NCI-H524 (cell line): ENCODE data around the gene KIAA0319L.

Experiments used
- DNase-seq, 2 experiments: peaks; one replicate each; lab custom pipeline; 2025; lab: John Stamatoyannopoulos, UW

KIAA0319L gene

DNA sequence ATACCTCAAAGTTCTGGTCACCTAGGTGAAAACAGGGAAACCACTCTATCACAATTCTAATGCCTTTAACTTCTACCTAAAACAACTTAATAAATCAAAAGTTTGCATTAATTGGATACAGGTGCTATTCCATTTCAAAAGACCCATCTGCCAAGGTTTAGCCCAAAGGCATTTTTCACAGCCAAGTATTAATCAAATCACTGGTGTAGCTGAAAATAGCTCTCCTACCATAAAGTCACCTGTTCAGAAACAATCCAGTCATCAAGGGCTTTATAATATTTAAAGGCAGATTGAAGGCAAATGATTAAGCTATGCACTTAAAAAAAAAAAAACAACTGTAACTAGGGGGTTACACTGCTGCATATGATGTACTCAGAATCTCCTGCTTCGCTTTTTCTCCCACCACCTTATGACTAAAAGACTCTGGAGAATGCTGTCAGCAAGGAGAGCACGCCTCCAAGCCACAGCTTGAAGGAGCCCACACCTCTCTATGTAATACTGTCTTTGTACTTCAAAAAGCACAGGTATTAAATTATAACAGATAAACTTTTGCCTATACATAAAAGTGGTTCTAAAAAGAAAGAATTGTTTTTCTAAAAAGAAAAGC lies 20.5 kb downstream of the KIAA0319L start:
- DNase-seq, result no peak

DNA sequence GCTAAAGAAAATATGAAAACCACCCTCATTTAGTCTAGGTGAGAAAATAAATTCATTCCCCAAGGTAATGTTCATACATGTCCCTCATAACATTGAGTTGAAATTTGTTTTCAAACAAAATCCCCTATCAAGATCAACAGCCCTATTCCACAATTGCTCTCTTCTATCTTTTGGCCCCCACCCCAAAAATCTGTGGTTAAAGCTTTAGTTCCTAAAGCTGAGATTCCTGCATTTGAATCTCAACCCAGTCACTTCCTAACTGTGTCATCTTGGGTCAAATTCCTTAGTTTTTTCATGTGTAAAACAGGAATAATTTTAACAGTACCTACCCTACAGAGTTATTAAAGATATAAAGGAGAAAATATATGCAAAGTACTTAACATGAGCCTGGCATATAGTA lies 22.0 kb downstream of the KIAA0319L start:
- no peak for DNase-seq

DNA sequence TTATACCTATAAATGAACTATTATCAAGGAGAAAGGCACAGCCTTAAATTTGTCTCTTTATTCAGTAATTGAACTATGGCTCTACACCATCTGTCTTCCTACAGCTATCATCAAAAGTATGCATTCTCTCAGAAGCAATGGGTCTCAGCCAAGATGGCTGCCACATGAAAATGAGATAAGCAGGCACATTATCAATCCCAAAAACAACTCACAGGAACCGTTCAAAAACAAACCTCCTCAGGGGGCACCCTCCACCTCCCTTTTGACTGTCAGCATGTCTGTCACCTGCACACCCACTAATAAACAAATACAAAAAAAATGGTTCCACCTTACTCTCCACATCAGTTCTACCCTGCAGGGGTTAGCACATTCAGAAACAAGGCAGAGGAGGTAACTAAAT lies 23.6 kb downstream of the KIAA0319L start:
- no peak for DNase-seq

DNA sequence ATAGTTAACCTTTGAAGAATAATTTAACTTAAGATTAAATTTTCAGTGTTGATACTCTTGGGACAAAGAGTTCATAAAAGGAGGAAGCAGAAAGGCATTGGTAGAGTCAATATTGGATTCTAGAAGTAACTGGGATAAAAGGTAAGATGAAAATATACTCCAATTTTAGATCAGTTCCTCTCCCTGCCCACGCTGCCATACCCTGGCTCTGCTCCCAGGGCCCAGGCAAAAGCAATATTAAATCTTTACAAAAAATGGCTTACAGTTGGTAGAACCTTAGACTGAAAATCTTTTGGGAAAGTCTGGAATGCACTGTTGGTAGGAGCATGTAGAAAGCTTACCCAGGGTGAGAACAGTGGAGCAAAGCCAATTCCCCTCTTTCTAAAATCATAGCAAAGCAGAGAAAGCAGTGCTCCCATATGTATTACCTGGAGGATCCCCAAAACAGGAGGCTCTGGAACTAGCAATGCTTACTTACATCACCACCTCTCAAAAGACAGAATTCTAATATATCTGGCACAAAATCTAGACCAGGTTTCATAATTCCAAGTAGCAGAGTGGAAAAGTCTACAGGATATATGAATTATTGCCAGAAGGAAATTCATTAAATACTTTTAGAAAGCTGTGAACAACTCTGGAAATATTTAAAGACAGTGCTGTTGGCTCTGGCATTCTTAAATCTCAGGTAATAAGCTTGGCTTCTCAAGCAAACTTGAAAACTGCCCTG lies 24.5 kb downstream of the KIAA0319L start:
- DNase-seq, result no peak

DNA sequence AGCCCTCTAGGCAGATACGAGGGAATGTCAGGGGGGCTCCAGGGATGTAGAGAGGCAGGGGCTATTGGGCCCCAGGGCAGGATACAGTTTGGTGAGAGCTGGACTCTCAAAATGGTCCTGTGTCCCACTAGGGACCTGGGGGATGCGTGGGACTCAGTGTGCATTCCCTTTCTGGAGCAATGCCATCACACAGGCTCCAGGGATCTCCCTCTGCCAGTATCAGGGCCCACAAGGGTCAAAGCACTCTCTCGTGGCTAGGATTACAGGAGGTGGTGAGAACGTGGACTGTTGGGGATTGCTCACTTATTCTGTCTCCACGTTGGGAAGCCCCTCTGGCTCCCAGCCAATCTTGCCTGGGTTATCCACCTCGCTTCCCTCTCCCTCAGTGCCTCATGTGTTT lies 25.8 kb downstream of the KIAA0319L start:
- DNase-seq, result no peak

GRCh38 chr1:35530946-35531345 lies 26.3 kb downstream of the KIAA0319L start:
- DNase-seq, result no peak

DNA sequence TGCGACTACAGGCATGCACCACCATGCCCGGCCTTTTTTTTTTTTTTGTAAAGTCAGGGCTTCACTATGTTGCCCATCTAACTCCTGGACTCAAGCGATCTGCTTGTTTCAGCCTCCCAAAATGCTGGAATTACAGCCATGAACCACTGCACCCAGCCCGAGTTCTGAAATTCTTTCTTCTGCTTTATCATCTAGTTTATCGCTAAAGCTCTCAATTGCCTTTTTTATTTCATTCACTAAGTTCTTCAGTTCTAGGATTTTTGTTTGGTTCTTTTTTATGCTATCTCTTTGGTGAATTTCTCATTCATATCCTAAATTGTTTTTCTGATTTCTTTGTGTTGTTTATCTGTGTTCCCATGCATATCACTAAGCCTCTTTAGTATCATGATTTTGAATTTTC lies 27.0 kb downstream of the KIAA0319L start:
- DNase-seq, result no peak

DNA sequence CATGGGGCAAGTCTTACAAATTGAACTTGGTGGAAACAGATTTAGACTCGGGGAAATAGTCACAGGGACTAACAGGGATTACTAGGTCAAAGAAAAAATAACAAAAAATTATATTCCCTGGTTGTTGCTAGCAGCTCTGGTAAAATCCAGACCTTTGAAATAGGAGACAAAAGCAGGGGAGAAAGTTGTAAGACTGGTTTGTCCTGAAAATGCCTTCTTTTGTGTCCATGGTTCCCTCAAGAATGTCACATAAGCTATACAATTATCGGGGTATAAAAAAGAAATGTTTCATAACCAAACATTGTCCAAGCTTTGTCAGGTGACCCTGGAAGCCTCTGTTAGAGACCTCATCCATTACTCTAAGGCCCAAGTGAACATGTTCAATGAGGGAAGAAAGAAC lies 33.1 kb downstream of the KIAA0319L start:
- no peak for DNase-seq

GRCh38 chr1:35519432-35519831 lies 37.8 kb downstream of the KIAA0319L start:
- DNase-seq, result no peak

DNA sequence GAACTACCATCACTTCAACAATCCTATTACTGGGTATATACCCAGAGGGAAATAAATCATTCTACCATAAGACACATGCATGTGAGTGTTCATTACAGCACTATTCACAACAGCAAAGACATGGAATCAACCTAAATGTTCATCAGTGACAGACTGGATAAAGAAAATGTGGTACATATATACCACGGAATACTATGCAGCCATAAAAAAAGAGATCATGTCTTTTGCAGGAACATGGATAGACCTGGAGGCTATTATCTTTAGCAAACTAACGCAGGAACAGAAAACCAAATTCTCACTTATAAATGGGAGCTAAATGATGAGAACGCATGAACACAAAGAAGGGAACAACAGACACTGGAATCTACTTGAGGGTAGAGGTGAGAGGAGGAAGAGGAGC lies 39.0 kb downstream of the KIAA0319L start:
- no peak for DNase-seq

- DNase-seq, result no peak
Observed at GRCh38 chr1:35511305-35511704, 45.9 kb downstream of the KIAA0319L start.

GRCh38 chr1:35509558-35509957 lies 47.6 kb downstream of the KIAA0319L start:
- DNase-seq, result no peak

DNA sequence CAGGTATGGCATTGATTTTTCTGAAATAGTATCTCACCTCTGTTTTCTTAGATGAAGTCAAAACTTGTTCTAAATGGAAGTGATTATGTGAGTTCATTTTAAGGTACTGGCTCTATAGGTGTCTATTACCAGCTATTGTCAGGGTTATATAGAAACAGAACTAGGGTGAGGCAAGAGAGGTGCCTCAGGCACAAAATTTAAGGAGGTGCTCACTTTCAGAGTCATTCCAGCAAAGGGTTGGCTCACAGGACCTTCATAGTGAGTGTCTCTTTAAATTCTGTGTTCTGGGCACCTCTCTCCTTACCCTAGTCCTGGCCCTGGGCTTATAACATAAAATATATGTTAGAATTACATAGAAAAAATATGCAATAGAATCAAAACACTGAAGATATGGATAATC lies 49.3 kb downstream of the KIAA0319L start:
- DNase-seq, result no peak

- DNase-seq, result no peak
Observed at GRCh38 chr1:35506960-35507912, 50.0 kb downstream of the KIAA0319L start.

- DNase-seq, result no peak
Observed at GRCh38 chr1:35505911-35506798, 51.0 kb downstream of the KIAA0319L start.

DNA sequence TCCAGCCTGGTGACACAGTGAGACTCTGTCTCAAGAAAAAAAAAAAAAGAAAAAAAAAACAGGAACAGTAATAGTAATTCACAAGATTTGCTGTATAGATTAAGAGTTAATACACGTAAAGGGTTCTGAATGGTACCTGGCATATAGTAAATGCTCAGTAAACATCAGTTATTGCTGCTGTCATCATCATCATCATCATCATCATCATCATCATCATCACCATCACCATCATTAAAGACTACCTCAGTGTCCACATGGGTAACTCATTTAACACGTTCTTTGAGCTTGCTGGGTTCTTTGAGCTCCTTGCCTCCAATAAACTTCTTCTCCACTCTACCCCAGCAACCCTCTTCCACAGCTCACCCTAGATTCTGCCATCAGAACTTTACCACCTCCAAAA lies 55.0 kb downstream of the KIAA0319L start:
- DNase-seq, result no peak

- no peak for DNase-seq
Observed at GRCh38 chr1:35500439-35500838, 56.8 kb downstream of the KIAA0319L start.

DNA sequence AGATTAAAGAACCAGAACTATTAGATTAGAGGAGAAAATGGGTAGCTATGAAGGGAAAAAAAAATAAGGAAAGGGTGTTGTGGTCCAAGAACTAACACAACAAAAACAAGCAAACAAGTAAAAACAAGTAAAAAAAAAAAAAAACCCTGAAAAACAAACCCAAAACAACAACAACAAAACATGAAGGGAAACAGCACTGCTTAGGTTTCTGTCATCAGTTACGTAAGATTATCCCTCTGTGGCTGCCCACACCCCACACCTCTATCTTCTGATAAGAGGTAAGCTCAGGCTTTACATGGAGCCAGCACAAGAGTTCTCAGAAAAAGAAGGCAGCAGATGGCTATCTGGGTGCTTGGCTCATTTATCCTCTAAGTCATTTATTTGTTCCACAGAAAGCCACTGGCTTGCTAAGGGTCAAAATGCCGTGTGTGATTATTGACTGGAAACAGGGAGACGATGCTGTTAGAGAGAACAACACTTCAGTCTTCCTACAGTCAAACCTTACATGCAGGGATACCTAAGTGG lies 57.5 kb downstream of the KIAA0319L start:
- DNase-seq, result peak; percentile 28 to 69

GRCh38 chr1:35499231-35499630 lies 58.0 kb downstream of the KIAA0319L start:
- DNase-seq, result no peak

DNA sequence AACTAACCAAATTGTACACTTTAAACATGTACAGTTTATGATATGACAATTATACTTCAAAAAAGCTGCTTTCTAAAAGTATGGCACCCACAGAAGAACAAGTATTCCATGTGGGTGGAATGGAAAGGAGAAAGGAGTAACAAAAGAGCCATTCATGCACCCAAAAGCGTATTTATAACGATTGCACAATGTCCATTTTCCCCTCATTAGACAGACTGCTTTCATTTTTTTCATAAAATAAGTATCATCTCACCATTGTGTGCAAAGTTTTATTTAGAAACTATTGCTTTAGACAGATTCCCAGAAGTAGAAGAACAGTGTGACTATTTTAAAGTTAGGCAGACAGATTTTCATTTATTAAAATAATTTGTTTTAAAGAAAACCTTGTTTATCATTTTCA lies 59.6 kb downstream of the KIAA0319L start:
- no peak for DNase-seq

DNA sequence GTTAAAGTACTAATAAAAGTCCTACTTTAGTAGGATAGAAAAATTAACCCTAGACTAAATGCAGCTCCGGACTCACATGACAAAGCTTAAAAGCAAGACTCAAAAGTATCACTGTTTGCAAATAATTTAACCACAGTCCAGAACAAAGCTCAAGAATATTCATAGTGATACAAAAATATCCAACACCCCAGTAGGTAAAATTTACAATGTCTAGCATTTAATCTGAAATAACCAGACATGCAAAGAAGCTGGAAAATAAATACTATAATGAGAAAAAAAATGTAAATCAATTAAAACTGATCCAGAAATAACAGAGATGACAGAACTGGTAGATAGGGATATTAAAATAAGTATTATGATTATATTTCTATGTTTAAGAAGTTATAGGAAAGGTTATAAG lies 67.0 kb downstream of the KIAA0319L start:
- no peak for DNase-seq

DNA sequence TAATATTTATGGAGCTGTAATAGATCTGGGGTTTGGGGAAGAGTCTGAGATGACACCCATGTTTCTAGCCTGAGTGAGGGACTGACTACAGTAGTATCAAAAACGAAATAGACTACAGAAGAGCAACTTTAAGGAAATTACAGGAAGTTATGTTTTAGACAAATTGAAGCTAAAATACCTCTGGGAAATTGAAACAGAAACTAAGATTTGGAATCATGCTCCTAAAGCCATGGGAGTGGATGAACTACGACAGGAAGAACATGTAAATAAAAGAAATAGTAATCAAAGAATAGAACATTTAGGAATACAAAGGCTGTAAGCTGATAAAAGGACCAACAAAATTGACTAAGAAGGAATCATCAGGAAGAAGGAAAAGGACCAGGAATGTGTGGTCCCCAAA lies 68.9 kb downstream of the KIAA0319L start:
- DNase-seq, result no peak
